RCC 7860 (cell line): Measurements from ENCODE around the gene PHLDB1.
"Not testable (repeated sequence)": the region's sequence is repeated elsewhere in the genome, so short reads cannot be mapped to it uniquely, and the experiment has no call there.

Experiments used
- DNase-seq: peaks from one replicate; pipeline ENCODE4 v3.0.0-alpha.2; 2015; ENCODE audit warnings: low spot score
- FAIRE-seq: peaks from 2 replicates; lab custom pipeline; 2012; peaks lifted over from hg19 to GRCh38; lab: Jason Lieb, UNC

PHLDB1 gene

GRCh38 chr11:118605116-118605867 lies 2.1 kb upstream of the PHLDB1 start:
- DNase-seq = no peak
- no peak for FAIRE-seq

- peak; percentile 74 for DNase-seq
- FAIRE-seq = peak; percentile 79
Measured at GRCh38 chr11:118606157-118606843, 1.1 kb upstream of the PHLDB1 start.

GRCh38 chr11:118606844-118607228 lies 579 bp upstream of the PHLDB1 start:
- FAIRE-seq (no peak), DNase-seq (no peak)

GRCh38 chr11:118608360-118609227 lies 1.2 kb downstream of the PHLDB1 start:
- FAIRE-seq = no peak
- peak; percentile 67 for DNase-seq

- FAIRE-seq (no peak), DNase-seq (no peak)
Measured at GRCh38 chr11:118609380-118610224, 2.2 kb downstream of the PHLDB1 start.

- no peak for FAIRE-seq
- DNase-seq = no peak
Measured at GRCh38 chr11:118610225-118610772, 2.9 kb downstream of the PHLDB1 start.

GRCh38 chr11:118610773-118611432 lies 3.5 kb downstream of the PHLDB1 start:
- DNase-seq (no peak), FAIRE-seq (no peak)

- FAIRE-seq, DNase-seq: not testable (repeated sequence)
Measured at GRCh38 chr11:118611433-118611795, 4.0 kb downstream of the PHLDB1 start.

- no peak for DNase-seq
Measured at GRCh38 chr11:118612378-118612777, 5.0 kb downstream of the PHLDB1 start.

GRCh38 chr11:118614511-118614910 lies 7.1 kb downstream of the PHLDB1 start:
- FAIRE-seq = no peak

More at GRCh38 chr11:118612378-118612777, 5.0 kb downstream of the PHLDB1 start:
- no peak for FAIRE-seq

GRCh38 chr11:118615282-118615975 lies 8.0 kb downstream of the PHLDB1 start:
- DNase-seq (peak; percentile 24), FAIRE-seq (no peak)

More at GRCh38 chr11:118614511-118614910, 7.1 kb downstream of the PHLDB1 start:
- DNase-seq = no peak

GRCh38 chr11:118615976-118616371 lies 8.6 kb downstream of the PHLDB1 start:
- FAIRE-seq (no peak), DNase-seq (no peak)

- no peak for DNase-seq
Measured at GRCh38 chr11:118618115-118618990, 10.9 kb downstream of the PHLDB1 start.

GRCh38 chr11:118618991-118619375 lies 11.6 kb downstream of the PHLDB1 start:
- no peak for FAIRE-seq
- DNase-seq = peak; percentile 42

More at GRCh38 chr11:118618115-118618990, 10.9 kb downstream of the PHLDB1 start:
- no peak for FAIRE-seq

GRCh38 chr11:118619444-118620197 lies 12.2 kb downstream of the PHLDB1 start:
- peak; percentile 89 for FAIRE-seq

GRCh38 chr11:118620529-118621070 lies 13.2 kb downstream of the PHLDB1 start:
- FAIRE-seq (no peak), DNase-seq (peak; percentile 64)

More at GRCh38 chr11:118619444-118620197, 12.2 kb downstream of the PHLDB1 start:
- DNase-seq = peak; percentile 88
